ENCODE measurements around the gene BRD3OS.
"Not testable (repeated sequence)": the region's sequence is repeated elsewhere in the genome, so short reads cannot be mapped to it uniquely, and the experiment has no call there.

Gene BRD3OS

DNA sequence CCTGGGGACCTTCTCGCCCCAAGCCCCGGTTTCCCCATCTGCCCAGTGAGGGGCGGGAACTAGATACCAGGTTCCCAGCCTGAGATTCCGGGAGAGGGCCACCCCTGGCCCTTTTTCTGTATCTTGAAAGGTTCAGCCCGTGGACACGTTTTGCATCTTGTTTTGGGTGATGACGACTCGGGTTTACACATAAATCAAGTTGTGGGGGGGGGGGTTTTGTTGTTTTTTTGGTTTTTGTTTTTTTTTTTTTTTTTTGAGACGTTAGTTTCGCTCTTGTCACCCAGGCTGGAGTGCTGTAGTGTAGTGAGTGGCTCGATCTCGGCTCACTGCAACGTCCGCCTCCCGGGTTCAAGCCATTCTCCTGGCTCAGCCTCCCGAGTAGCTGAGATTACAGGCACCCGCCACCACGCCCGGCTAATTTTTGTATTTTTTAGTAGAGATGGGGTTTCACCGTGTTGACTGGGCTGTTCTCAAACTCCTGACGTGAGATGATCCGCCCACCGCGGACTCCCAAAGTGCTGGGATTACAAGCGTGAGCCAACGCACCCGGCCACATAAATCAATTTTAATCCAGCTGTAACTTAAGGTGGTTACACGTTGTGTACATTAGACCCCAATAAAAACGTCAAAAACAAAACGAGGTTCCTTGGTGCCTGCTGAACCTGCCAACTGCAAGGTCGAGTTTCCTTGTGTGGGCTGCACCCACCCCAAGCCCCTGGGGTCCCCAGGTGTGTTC lies 43.6 kb downstream of the BRD3OS start:
- TF ChIP-seq SUZ12 (IDR thresholded peaks at IDR 0.05; ENCODE audit: extremely low read depth, insufficient read depth, insufficient read length): no peak
- no peak for TF ChIP-seq YY1 (IDR thresholded peaks at IDR 0.05; ENCODE audit: insufficient read depth, insufficient read length)
- no peak for TF ChIP-seq ZNF274 (IDR thresholded peaks at IDR 0.05; ENCODE audit: low read depth, low read length)
- Histone ChIP-seq H3K27me3 (ENCODE audit: insufficient read depth, insufficient read length) (peaks cover 25% of the 10 kb centered on the region), H3K9me3 (ENCODE audit: insufficient read depth, low read length) (0 out of 2 replicates have a peak, but pooled peaks cover 3% of the 10 kb centered on the region), H3K9ac (ENCODE audit: insufficient read length, low read depth) (peak overlapping the region; percentile 71), H3K4me1 (ENCODE audit: insufficient read depth, insufficient read length) (peaks cover 18% of the 10 kb centered on the region), H3K4me3 (ENCODE audit: insufficient read length, low read depth) (peak overlapping the region; percentile 67), H3K36me3 (ENCODE audit: insufficient read depth, insufficient read length, low read length) (peaks cover 10% of the 10 kb centered on the region)
- DNase-seq (ENCODE audit: low read depth, low spot score): no peak

DNA sequence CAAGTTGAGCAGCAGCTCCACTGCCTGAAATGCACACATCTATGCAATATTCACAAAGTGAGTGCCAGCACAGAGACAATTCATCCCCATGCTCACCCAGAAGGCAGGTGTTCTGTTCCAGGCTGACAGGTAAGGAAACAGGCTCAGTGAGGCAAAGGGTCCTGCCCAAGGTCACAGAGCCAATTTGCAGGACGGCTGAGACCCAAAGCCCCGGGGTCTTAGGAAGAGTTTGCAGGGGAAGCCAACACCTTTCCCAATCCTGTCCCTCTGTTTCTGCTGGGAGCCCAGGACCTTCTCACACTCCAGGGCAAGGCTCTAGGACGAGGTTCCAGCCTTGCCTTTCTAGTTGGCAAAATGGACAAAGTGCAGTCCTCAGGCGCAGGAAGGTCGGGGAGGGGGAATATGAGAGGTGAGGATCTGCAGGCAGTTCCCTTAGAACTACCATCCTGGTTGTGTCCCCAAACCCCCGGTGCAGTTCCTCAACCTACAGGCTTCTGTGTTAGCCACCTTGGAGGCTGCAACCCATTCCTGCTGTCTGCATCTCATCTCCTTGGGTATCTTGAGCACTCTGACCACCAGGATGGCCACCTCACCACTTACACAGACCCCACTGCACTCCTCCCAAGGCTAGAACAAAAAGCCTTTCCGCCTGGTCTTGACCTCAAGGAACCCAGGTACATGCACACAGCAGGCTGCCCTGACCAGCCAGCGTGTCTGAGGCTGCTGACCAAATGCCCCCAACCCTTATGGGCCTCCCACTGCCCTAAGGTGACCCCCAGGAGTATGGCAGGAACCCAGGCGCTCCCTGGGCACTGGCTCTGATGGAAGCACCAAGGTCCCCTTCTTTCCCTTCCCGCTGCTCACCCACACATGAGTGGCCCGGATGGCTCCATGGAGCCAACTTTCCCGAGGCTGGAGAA lies 44.5 kb downstream of the BRD3OS start:
- no peak for TF ChIP-seq YY1 (IDR thresholded peaks at IDR 0.05; ENCODE audit: insufficient read depth, insufficient read length)
- TF ChIP-seq SUZ12 (IDR thresholded peaks at IDR 0.05; ENCODE audit: extremely low read depth, insufficient read depth, insufficient read length): no peak
- TF ChIP-seq ZNF274 (IDR thresholded peaks at IDR 0.05; ENCODE audit: low read depth, low read length): no peak
- peaks cover 9% of the 10 kb centered on the region; the same call in 1 of the 2 replicates for H3K9me3 ChIP-seq (ENCODE audit: insufficient read depth, low read length)
- DNase-seq (ENCODE audit: low read depth, low spot score): no peak
- H3K27me3 ChIP-seq (ENCODE audit: insufficient read depth, insufficient read length): peaks cover 25% of the 10 kb centered on the region
- H3K4me3 ChIP-seq (ENCODE audit: insufficient read length, low read depth): peak overlapping the region; percentile 67
- peak overlapping the region; percentile 13 for H3K9ac ChIP-seq (ENCODE audit: insufficient read length, low read depth)
- peaks cover 5% of the 10 kb centered on the region for H3K36me3 ChIP-seq (ENCODE audit: insufficient read depth, insufficient read length, low read length)
- peaks cover 18% of the 10 kb centered on the region for H3K4me1 ChIP-seq (ENCODE audit: insufficient read depth, insufficient read length)

DNA sequence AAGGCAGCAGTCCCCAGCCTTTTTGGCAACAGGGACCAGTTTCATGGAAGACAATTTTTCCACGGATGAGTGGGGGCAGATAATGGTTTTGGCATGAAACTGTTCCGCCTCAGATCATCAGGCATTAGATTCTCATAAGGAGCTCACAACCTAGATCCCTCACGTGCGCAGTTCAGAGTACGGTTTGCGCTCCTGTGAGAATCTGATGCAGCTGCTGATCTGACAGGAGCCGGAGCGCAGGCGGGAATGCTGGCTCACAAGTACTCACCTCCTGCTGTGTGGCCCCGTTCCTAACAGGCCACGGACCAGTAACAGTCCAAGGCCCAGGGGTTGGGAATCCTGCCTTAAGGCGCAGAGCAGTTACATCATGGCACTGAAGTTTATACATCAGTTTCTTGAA lies 45.9 kb downstream of the BRD3OS start:
- TF ChIP-seq ZNF274 (IDR thresholded peaks at IDR 0.05; ENCODE audit: low read depth, low read length): no peak
- TF ChIP-seq SUZ12 (IDR thresholded peaks at IDR 0.05; ENCODE audit: extremely low read depth, insufficient read depth, insufficient read length): no peak
- TF ChIP-seq YY1 (IDR thresholded peaks at IDR 0.05; ENCODE audit: insufficient read depth, insufficient read length): no peak
- no peak overlapping the region for H3K9ac ChIP-seq (ENCODE audit: insufficient read length, low read depth)
- H3K36me3 ChIP-seq (ENCODE audit: insufficient read depth, insufficient read length, low read length): no peaks in the 10 kb centered on the region
- H3K4me1 ChIP-seq (ENCODE audit: insufficient read depth, insufficient read length): peaks cover 11% of the 10 kb centered on the region
- H3K27me3 ChIP-seq (ENCODE audit: insufficient read depth, insufficient read length): peaks cover 25% of the 10 kb centered on the region
- H3K9me3 ChIP-seq (ENCODE audit: insufficient read depth, low read length): peaks cover 13% of the 10 kb centered on the region; the same call in 1 of the 2 replicates
- no peak for DNase-seq (ENCODE audit: low read depth, low spot score)
- H3K4me3 ChIP-seq (ENCODE audit: insufficient read length, low read depth): no peak overlapping the region

DNA sequence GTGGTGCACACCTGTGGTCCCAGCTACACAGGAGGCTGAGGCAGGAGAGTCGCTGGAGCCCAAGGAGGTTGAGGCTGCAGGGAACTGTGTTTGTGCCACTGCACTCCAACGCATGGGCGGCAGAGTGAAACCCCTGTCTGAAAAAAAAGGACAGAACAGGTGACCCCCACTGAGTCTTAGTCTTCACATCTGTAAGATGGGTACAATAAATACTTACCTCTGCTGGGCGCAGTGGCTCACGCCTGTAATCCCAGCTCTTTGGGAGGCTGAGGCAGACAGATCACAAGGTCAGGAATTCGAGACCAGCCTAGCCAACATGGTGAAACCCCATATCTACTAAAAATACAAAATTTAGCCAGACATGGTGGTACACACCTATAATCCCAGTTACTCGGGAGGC lies 47.4 kb downstream of the BRD3OS start:
- not testable (repeated sequence) for DNase-seq (ENCODE audit: low read depth, low spot score); H3K36me3 ChIP-seq (ENCODE audit: insufficient read depth, insufficient read length, low read length); H3K4me3 ChIP-seq (ENCODE audit: insufficient read length, low read depth); H3K9ac ChIP-seq (ENCODE audit: insufficient read length, low read depth)
- Histone ChIP-seq H3K4me1 (ENCODE audit: insufficient read depth, insufficient read length) (peaks cover 11% of the 10 kb centered on the region), H3K27me3 (ENCODE audit: insufficient read depth, insufficient read length) (peaks cover 25% of the 10 kb centered on the region), H3K9me3 (ENCODE audit: insufficient read depth, low read length) (peaks cover 25% of the 10 kb centered on the region; the same call in 1 of the 2 replicates)

DNA sequence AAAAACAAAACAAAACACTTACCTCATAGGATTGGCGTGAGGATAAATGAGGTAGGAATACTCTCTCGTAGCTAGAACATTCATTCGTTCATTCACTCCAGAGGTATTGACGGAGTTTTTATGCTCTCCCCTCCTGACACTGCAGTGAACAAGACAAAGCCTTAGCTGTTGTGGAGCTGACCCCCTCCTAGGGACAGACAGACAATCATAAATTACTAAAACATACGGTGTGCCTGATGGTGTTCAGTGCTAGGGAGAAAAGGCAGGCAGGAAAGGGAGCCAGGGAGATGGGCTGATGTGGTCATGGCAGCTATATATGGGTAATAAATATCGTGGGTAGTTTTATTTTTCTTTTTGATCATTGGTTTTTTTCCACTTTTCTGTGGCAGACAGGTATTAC lies 48.2 kb downstream of the BRD3OS start:
- Histone ChIP-seq H3K27me3 (ENCODE audit: insufficient read depth, insufficient read length) (peaks cover 25% of the 10 kb centered on the region), H3K36me3 (ENCODE audit: insufficient read depth, insufficient read length, low read length) (no peaks in the 10 kb centered on the region), H3K4me3 (ENCODE audit: insufficient read length, low read depth) (no peak overlapping the region), H3K9ac (ENCODE audit: insufficient read length, low read depth) (no peak overlapping the region), H3K9me3 (ENCODE audit: insufficient read depth, low read length) (peaks cover 25% of the 10 kb centered on the region; the same call in 1 of the 2 replicates), H3K4me1 (ENCODE audit: insufficient read depth, insufficient read length) (peaks cover 11% of the 10 kb centered on the region)
- no peak for DNase-seq (ENCODE audit: low read depth, low spot score)
- no peak for TF ChIP-seq ZNF274 (IDR thresholded peaks at IDR 0.05; ENCODE audit: low read depth, low read length)

DNA sequence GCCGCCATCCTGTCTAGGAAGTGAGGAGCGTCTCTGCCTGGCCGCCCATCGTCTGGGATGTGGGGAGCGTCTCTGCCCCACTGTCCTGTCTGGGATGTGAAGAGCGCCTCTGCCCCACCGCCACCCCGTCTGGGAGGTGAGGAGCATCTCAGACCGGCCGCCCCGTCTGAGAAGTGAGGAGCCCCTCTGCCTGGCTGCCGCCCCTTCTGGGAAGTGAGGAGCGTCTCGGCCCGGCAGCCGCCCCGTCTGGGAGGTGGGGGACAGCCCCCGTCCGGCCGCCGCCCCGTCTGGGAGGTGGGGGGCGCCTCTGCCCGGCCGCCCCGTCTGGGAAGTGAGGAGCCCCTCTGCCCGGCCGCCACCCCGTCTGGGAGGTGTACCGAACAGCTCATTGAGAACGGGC lies 50.4 kb downstream of the BRD3OS start:
- H3K4me3 ChIP-seq (ENCODE audit: insufficient read length, low read depth); DNase-seq (ENCODE audit: low read depth, low spot score); H3K36me3 ChIP-seq (ENCODE audit: insufficient read depth, insufficient read length, low read length); H3K27me3 ChIP-seq (ENCODE audit: insufficient read depth, insufficient read length); H3K4me1 ChIP-seq (ENCODE audit: insufficient read depth, insufficient read length); H3K9ac ChIP-seq (ENCODE audit: insufficient read length, low read depth): not testable (repeated sequence)
- H3K9me3 ChIP-seq (ENCODE audit: insufficient read depth, low read length): peaks cover 25% of the 10 kb centered on the region; the same call in 1 of the 2 replicates

DNA sequence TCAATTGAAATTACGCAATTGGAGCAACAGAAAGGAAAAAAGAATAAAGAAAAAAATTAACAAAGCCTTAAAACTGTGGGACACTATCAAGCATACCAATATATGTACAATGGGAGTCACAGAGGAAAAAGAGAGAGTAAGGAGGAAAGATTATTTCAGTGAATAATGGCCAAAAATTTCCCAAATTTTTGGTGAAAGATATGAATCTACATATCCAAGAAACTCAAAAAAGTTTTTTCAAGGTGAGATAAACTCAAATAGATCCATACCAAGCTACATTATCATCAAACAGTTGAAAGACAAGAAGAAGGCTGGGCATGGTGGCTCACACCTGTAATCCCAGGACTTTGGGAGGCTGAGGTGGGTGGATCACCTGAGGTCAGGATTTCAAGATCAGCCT lies 51.4 kb downstream of the BRD3OS start:
- Histone ChIP-seq H3K9ac (ENCODE audit: insufficient read length, low read depth) (no peak overlapping the region), H3K4me3 (ENCODE audit: insufficient read length, low read depth) (no peak overlapping the region), H3K27me3 (ENCODE audit: insufficient read depth, insufficient read length) (no peaks in the 10 kb centered on the region), H3K36me3 (ENCODE audit: insufficient read depth, insufficient read length, low read length) (no peaks in the 10 kb centered on the region), H3K4me1 (ENCODE audit: insufficient read depth, insufficient read length) (no peaks in the 10 kb centered on the region), H3K9me3 (ENCODE audit: insufficient read depth, low read length) (peaks cover 25% of the 10 kb centered on the region; the same call in 1 of the 2 replicates)
- TF ChIP-seq SUZ12 (IDR thresholded peaks at IDR 0.05; ENCODE audit: extremely low read depth, insufficient read depth, insufficient read length) (no peak), YY1 (IDR thresholded peaks at IDR 0.05; ENCODE audit: insufficient read depth, insufficient read length) (no peak), ZNF274 (IDR thresholded peaks at IDR 0.05; ENCODE audit: low read depth, low read length) (no peak)
- no peak for DNase-seq (ENCODE audit: low read depth, low spot score)

Measured in NT2/D1 (cell line).